IMR-90 (cell line): ENCODE results near the gene ENOX1. TPM values are rescaled to one million over a fixed set of nuclear protein-coding genes. Genes with fewer than 3 reads are reported as not detected.

Experiments
- ATAC-seq: fragments of 200-7000 bp; cut with Tn5 transposase; 2 replicates; pipeline ENCODE4 v1.9.1; 2020; ENCODE audit warnings: low read depth, mild to moderate bottlenecking, moderate library complexity
- BruUV-seq: library from RNA; stranded (reverse); fragments of 400-500 nt; replicated peaks from 2 replicates; lab custom pipeline; 2021; lab: Mats Ljungman, UMichigan
- CTCF ChIA-PET: fragments of 300-600 bp; formaldehyde crosslinking; extraction: SDS; loops from one replicate; lab custom pipeline; 2021; ENCODE audit warnings: antibody characterized with exemption; lab: Yijun Ruan, JAX
- POLR2A ChIA-PET: fragments of 300-600 bp; sonication (Branson Sonifier 250); formaldehyde crosslinking; loops from one replicate; lab custom pipeline; 2022; ENCODE audit warnings: antibody characterized with exemption; ENCODE audit not compliant: unreplicated experiment; lab: Charles Lee
- DNase-seq: peaks from one replicate; pipeline ENCODE4 v3.0.0; 2013
- H2AFZ ChIP-seq: replicated peaks from 2 replicates; pipeline ENCODE3; 2013; ENCODE audit warnings: low read length, mild to moderate bottlenecking; ENCODE audit not compliant: poor library complexity
- H2AK5ac ChIP-seq: 2 replicates; pipeline ENCODE4 v1.6.1; 2013; ENCODE audit warnings: low read depth, low read length, inconsistent platforms
- H2AK9ac ChIP-seq: replicated peaks from 2 replicates; pipeline ENCODE3; 2013; ENCODE audit warnings: mild to moderate bottlenecking, low read depth, low read length, moderate library complexity; ENCODE audit not compliant: poor library complexity
- H2BK120ac ChIP-seq: 2 replicates; pipeline ENCODE4 v1.6.1; 2013; ENCODE audit warnings: low read depth, low read length, inconsistent platforms
- H2BK15ac ChIP-seq: 3 replicates; pipeline ENCODE4 v1.6.1; 2013; ENCODE audit warnings: low read depth, low read length, inconsistent platforms
- H2BK20ac ChIP-seq: 2 replicates; pipeline ENCODE4 v1.6.1; 2013; ENCODE audit warnings: low read depth, mild to moderate bottlenecking, inconsistent platforms, low read length, moderate library complexity
- H2BK5ac ChIP-seq: 2 replicates; pipeline ENCODE4 v1.6.1; 2013; ENCODE audit warnings: mild to moderate bottlenecking, low read depth, low read length, inconsistent platforms; ENCODE audit not compliant: poor library complexity, severe bottlenecking
- H3K14ac ChIP-seq: replicated peaks from 2 replicates; pipeline ENCODE4 v1.6.1; 2013; ENCODE audit warnings: low read depth, low read length, inconsistent platforms
- H3K18ac ChIP-seq: 2 replicates; pipeline ENCODE4 v1.6.1; 2013; ENCODE audit warnings: low read depth, low read length, control low read depth
- H3K23ac ChIP-seq: 2 replicates; pipeline ENCODE4 v1.6.1; 2013; ENCODE audit warnings: low read depth, low read length, inconsistent platforms
- H3K27ac ChIP-seq: 2 replicates; pipeline ENCODE4 v1.5.1; 2013; ENCODE audit warnings: mild to moderate bottlenecking, control low read depth, low read length; ENCODE audit not compliant: insufficient read depth
- H3K27me3 ChIP-seq: 2 replicates; pipeline ENCODE4 v1.6.1; 2013; ENCODE audit warnings: low read length; ENCODE audit not compliant: control insufficient read depth, insufficient read depth
- H3K36me3 ChIP-seq: 2 replicates; pipeline ENCODE4 v1.6.1; 2013; ENCODE audit warnings: low read length, mixed read lengths; ENCODE audit not compliant: control insufficient read depth, insufficient read depth
- H3K4ac ChIP-seq: 2 replicates; pipeline ENCODE4 v1.6.1; 2013; ENCODE audit warnings: low read depth, low read length, inconsistent platforms
- H3K4me1 ChIP-seq: 2 replicates; pipeline ENCODE4 v1.6.1; 2013; ENCODE audit warnings: low read length, mixed read lengths; ENCODE audit not compliant: control insufficient read depth, insufficient read depth
- H3K4me2 ChIP-seq: 2 replicates; pipeline ENCODE4 v1.6.1; 2013; ENCODE audit warnings: low read depth, mild to moderate bottlenecking, control low read depth, low read length, moderate library complexity
- H3K4me3 ChIP-seq: 2 replicates; pipeline ENCODE4 v1.5.1; 2013; ENCODE audit warnings: low read depth, mild to moderate bottlenecking, control low read depth, low read length, moderate library complexity; ENCODE audit not compliant: insufficient read depth
- H3K56ac ChIP-seq: 2 replicates; pipeline ENCODE4 v1.6.1; 2013; ENCODE audit warnings: low read length, inconsistent platforms; ENCODE audit not compliant: insufficient read depth; ENCODE audit errors: extremely low read depth
- H3K79me1 ChIP-seq, 2 experiments: 2 replicates each; pipeline ENCODE4 v1.6.1; 2013; ENCODE audit warnings: low read length in 2 of 2, inconsistent platforms in 1 of 2, low read depth in 1 of 2
- H3K9ac ChIP-seq: 2 replicates; pipeline ENCODE4 v1.6.1; 2013; ENCODE audit warnings: low read depth, low read length, control low read depth
- H3K9me1 ChIP-seq: 2 replicates; pipeline ENCODE4 v1.6.1; 2013; ENCODE audit warnings: low read length, inconsistent platforms; ENCODE audit not compliant: insufficient read depth
- H3K9me3 ChIP-seq: 2 replicates; pipeline ENCODE4 v1.6.1; 2013; ENCODE audit warnings: low read length; ENCODE audit not compliant: control insufficient read depth, insufficient read depth
- H4K20me1 ChIP-seq: 2 replicates; pipeline ENCODE4 v1.6.1; 2013; ENCODE audit warnings: low read length, inconsistent platforms; ENCODE audit not compliant: insufficient read depth
- H4K5ac ChIP-seq: 2 replicates; pipeline ENCODE4 v1.6.1; 2013; ENCODE audit warnings: mild to moderate bottlenecking, low read depth, low read length, control low read depth
- H4K8ac ChIP-seq, 2 experiments: 2 replicates each; pipeline ENCODE4 v1.6.1; 2013; ENCODE audit warnings: low read depth in 2 of 2, low read length in 2 of 2, control low read depth in 1 of 2, inconsistent platforms in 1 of 2
- H4K91ac ChIP-seq: 2 replicates; pipeline ENCODE4 v1.6.1; 2013; ENCODE audit warnings: low read depth, low read length, inconsistent platforms; ENCODE audit not compliant: insufficient read depth
- MAZ ChIP-seq: IDR thresholded peaks from 2 replicates; pipeline ENCODE4 v1.6.1; 2012; ENCODE audit warnings: low read depth, mild to moderate bottlenecking, low read length, improper control_type of control experiment, moderate library complexity, borderline replicate concordance
- RFX5 ChIP-seq: IDR thresholded peaks from 2 replicates; pipeline ENCODE4 v1.8.0; 2012; ENCODE audit warnings: low read depth, mild to moderate bottlenecking, low read length, moderate library complexity
- SMC3 ChIP-seq: fragments of 150-350 bp; IDR thresholded peaks from 2 replicates; pipeline ENCODE4 v1.6.1; 2016; ENCODE audit warnings: low read depth, mild to moderate bottlenecking, antibody characterized with exemption, low read length, moderate library complexity
- WGBS, 2 experiments: methylation state at CpG; one replicate each; pipeline versions ENCODE4 v1.1.5 to v1.1.7; 2013; ENCODE audit warnings: missing lambda C conversion rate in 2 of 2; ENCODE audit not compliant: insufficient read length in 1 of 2; ENCODE audit errors: extremely low coverage in 2 of 2; 5-methylcytosine and 5-hydroxymethylcytosine counted together
- dilution Hi-C: fragments of 300-500 bp; cut with HindIII; formaldehyde crosslinking; loops from one replicate; pipeline ENCODE4 v1.14.3; 2018; ENCODE audit warnings: low sequenced_read_pairs; ENCODE audit not compliant: unreplicated experiment
- in situ Hi-C: fragments of 300-500 bp; cut with MboI; formaldehyde crosslinking; loops from 3 replicates; pipeline ENCODE4 v1.14.3; 2019; ENCODE audit warnings: low sequenced_read_pairs, inconsistent platforms, mixed read lengths
- intact Hi-C: fragments of 100-400 bp; cut with micrococcal nuclease; formaldehyde crosslinking; loops from 2 replicates; pipeline ENCODE4 v1.10.0; 2022
- polyA plus RNA-seq, 3 experiments: library from polyadenylated mRNA; depleted of rRNA; stranded (reverse); fragments of >200 nt; gene quantifications; 2 replicates each; pipeline ENCODE4 v1.2.3, GENCODE V29; 2012; ENCODE audit warnings: low replicate concordance in 1 of 3
- total RNA-seq: library from RNA; depleted of rRNA; stranded (reverse); fragments of >200 nt; gene quantifications from 2 replicates; pipeline ENCODE4 v1.2.3, GENCODE V29; 2012
- TF ChIP-seq, protein P1 (sequence below): fragments of 150-350 bp; IDR thresholded peaks from 2 replicates; pipeline ENCODE4 v1.6.1; 2017; ENCODE audit warnings: mild to moderate bottlenecking, antibody characterized with exemption, low read length, low read depth

ENOX1 gene
- total and polyA plus RNA-seq, 2 of the 4 experiments (the other 2 are of a cell fraction) = 0.99 to 1.3 TPM

DNA sequence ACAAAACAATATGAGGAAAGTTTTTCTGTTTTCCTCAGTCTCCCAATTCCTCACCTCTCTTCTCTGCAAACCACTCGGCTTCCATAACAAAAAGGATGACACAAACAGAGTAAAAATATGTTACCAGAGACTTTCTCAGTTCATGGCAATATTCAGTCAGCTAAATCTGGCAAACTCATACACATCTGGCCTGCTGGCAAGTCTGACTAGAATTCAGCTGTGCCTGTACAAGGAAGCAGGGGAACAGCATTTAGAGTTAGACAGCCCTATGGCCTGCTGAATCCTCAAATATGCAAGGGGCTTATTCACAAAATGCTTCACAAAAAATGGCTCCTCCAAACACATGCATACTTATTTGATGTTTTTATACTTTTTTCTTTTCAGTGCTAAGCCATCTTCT, 227.8 kb downstream of the ENOX1 start:
- BruUV-seq = no TSS peak
- H4K20me1 ChIP-seq = no peaks in the 10 kb centered on the region
- no peak overlapping the region for H2AK9ac ChIP-seq
- H3K56ac ChIP-seq = no peak overlapping the region
- dilution Hi-C loops = no loop called here
- TF ChIP-seq, protein P1, sequence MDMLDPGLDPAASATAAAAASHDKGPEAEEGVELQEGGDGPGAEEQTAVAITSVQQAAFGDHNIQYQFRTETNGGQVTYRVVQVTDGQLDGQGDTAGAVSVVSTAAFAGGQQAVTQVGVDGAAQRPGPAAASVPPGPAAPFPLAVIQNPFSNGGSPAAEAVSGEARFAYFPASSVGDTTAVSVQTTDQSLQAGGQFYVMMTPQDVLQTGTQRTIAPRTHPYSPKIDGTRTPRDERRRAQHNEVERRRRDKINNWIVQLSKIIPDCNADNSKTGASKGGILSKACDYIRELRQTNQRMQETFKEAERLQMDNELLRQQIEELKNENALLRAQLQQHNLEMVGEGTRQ = no peak
- TF ChIP-seq RFX5 (no peak), SMC3 (no peak), MAZ (no peak)
- no peak overlapping the region for H3K4me2 ChIP-seq
- no CpG with 5 or more reads among the region's 1 CpG for WGBS, 2 experiments
- no peak overlapping the region for H2BK5ac ChIP-seq
- H4K91ac ChIP-seq = no peak overlapping the region
- H2AFZ ChIP-seq = no peak overlapping the region
- no peak overlapping the region for H3K18ac ChIP-seq
- H3K9ac ChIP-seq = no peak overlapping the region
- no peak overlapping the region for H2AK5ac ChIP-seq
- H3K4ac ChIP-seq = no peak overlapping the region
- H3K9me1 ChIP-seq = no peaks in the 10 kb centered on the region
- H3K14ac ChIP-seq = no peak overlapping the region
- ATAC-seq (no peak), DNase-seq (no peak)
- H2BK20ac ChIP-seq = no peak overlapping the region
- no peak overlapping the region for H4K8ac ChIP-seq
- ChIA-PET CTCF (no interaction called here), POLR2A (no interaction called here)
- no peak overlapping the region for H3K27ac ChIP-seq
- no peaks in the 10 kb centered on the region for H3K36me3 ChIP-seq
- no peak overlapping the region for H2BK120ac ChIP-seq
- no peak overlapping the region for H4K5ac ChIP-seq
- H3K23ac ChIP-seq = no peak overlapping the region
- no peaks in the 10 kb centered on the region for H3K9me3 ChIP-seq
- H3K27me3 ChIP-seq = no peaks in the 10 kb centered on the region; the same call in 1 of the 2 replicates
- H3K4me1 ChIP-seq = no peaks in the 10 kb centered on the region
- intact Hi-C loops = no loop called here
- no peaks in the 10 kb centered on the region for H3K79me1 ChIP-seq
- H3K4me3 ChIP-seq = no peak overlapping the region
- in situ Hi-C loops = no loop called here
- H2BK15ac ChIP-seq = no peak overlapping the region
